GM23248 (cell line): ENCODE data around the gene NID2.

Source experiments
- EZH2 ChIP-seq: fragments of 200-600 bp; sonication (generic); IDR thresholded peaks from 2 replicates; pipeline ENCODE4 v1.6.1; 2018; ENCODE audit warnings: antibody characterized with exemption, mild to moderate bottlenecking; ENCODE audit not compliant: insufficient read depth, poor library complexity, severe bottlenecking
- EZH2phosphoT487 ChIP-seq: fragments of 200-600 bp; sonication (generic); IDR thresholded peaks from 2 replicates; pipeline ENCODE4 v1.6.1; 2018; ENCODE audit warnings: antibody characterized with exemption, moderate library complexity, mild to moderate bottlenecking, low read depth; ENCODE audit not compliant: insufficient read depth

DNA sequence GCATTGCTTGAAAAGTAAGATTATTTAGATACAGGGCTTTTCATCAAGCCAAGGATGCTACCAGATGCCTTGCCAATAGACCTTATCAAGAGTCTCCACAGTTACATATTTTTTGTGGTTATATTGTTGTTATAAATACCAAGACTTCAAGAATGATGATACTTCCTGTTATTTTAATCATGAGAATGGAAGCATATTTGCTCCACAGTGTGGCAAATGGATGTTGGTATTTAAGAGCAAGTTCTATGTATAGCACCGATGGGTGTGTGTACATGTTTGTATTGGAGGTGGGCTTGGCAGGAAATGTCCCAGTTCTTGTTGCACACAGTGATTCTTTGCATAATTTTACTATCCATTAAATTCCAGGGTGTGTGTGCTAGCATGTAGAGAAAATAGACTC is 4.4 kb upstream of the NID2 start:
- TF ChIP-seq EZH2 (no peak), EZH2phosphoT487 (no peak)
